GM10266 (cell line): Measurements from ENCODE around the gene POLD3.

Source experiments
- DNase-seq: peaks from one replicate; pipeline ENCODE4 v3.0.0; 2012; ENCODE audit errors: extremely low spot score
- CTCF ChIP-seq: IDR thresholded peaks from 2 replicates; pipeline ENCODE4 v1.5.1; 2012; ENCODE audit warnings: mild to moderate bottlenecking, low read depth; ENCODE audit not compliant: control insufficient read depth, insufficient read depth; ENCODE audit errors: missing control alignments

The POLD3 gene

GRCh38 chr11:74669211-74670160, 77.1 kb downstream of the POLD3 start:
- DNase-seq, result no peak
- TF ChIP-seq CTCF, result no peak

- TF ChIP-seq CTCF, result no peak
- no peak for DNase-seq
Measured at GRCh38 chr11:74670171-74670570, 77.8 kb downstream of the POLD3 start.

- DNase-seq, result no peak
- no peak for TF ChIP-seq CTCF
Measured at GRCh38 chr11:74671520-74672196, 79.3 kb downstream of the POLD3 start.

GRCh38 chr11:74672332-74672955, 80.1 kb downstream of the POLD3 start:
- no peak for DNase-seq
- TF ChIP-seq CTCF, result no peak

GRCh38 chr11:74672956-74673692, 80.7 kb downstream of the POLD3 start:
- no peak for TF ChIP-seq CTCF
- DNase-seq, result peak; percentile 5

- TF ChIP-seq CTCF, result no peak
- no peak for DNase-seq
Measured at GRCh38 chr11:74673693-74674360, 81.4 kb downstream of the POLD3 start.
